Osteocyte (in vitro differentiated cells): ENCODE results near the gene CEBPA. TPM values are rescaled to one million over a fixed set of nuclear protein-coding genes. Genes with fewer than 3 reads are reported as not detected.
"Not testable (repeated sequence)": the region's sequence is repeated elsewhere in the genome, so short reads cannot be mapped to it uniquely, and the experiment has no call there.

Experiments used
- DNase-seq: peaks from one replicate; pipeline ENCODE4 v3.0.0; 2021; ENCODE audit warnings: mixed read lengths; ENCODE audit not compliant: unreplicated experiment; ENCODE audit errors: extremely low spot score
- H3K27ac Mint-ChIP-seq: one replicate; pipeline ENCODE4 v1.8.0; 2021; ENCODE audit warnings: mild to moderate bottlenecking, mixed read lengths; ENCODE audit not compliant: unreplicated experiment
- H3K27me3 Mint-ChIP-seq: one replicate; pipeline ENCODE4 v1.8.0; 2021; ENCODE audit warnings: mixed read lengths; ENCODE audit not compliant: unreplicated experiment
- H3K36me3 Mint-ChIP-seq: one replicate; pipeline ENCODE4 v1.8.0; 2021; ENCODE audit warnings: mixed read lengths; ENCODE audit not compliant: unreplicated experiment
- H3K4me1 Mint-ChIP-seq: one replicate; pipeline ENCODE4 v1.8.0; 2021; ENCODE audit warnings: mixed read lengths; ENCODE audit not compliant: unreplicated experiment
- H3K4me3 Mint-ChIP-seq: one replicate; pipeline ENCODE4 v1.8.0; 2021; ENCODE audit warnings: mild to moderate bottlenecking, moderate library complexity, mixed read lengths; ENCODE audit not compliant: unreplicated experiment
- H3K9me3 Mint-ChIP-seq: one replicate; pipeline ENCODE4 v1.8.0; 2021; ENCODE audit warnings: mixed read lengths; ENCODE audit not compliant: unreplicated experiment
- total RNA-seq: library from RNA; stranded (reverse); gene quantifications from 2 replicates; pipeline ENCODE4 v1.2.1, GENCODE V29; 2021
- TF ChIP-seq, protein P1 (sequence below): fragments of 200-600 bp; sonication (generic); IDR thresholded peaks from 2 replicates; pipeline ENCODE4 v1.5.0; 2021; ENCODE audit warnings: antibody characterized with exemption, mild to moderate bottlenecking, moderate library complexity

CEBPA gene
- total RNA-seq, 1 donor from 2014 or later = 0.86 TPM

DNA sequence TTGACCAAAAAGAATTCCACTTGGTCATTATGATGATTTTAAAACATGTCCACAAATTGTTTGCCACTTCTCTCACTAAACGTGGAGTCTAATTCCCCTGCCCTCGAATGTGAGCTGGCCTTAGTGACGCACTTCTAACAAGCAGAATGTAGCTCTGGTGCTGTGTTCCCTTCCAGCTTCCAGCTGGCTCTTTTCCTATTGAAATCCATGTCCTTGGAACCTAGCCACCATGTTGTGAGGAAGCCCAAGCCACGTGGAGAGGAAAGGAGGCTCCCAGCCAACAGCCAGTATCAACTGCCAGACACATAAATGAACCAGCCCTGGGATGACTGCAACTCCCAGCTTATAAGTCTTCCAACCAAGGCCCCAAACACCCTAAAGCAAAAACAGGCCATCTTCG lies 23.6 kb upstream of the CEBPA start:
- TF ChIP-seq, protein P1, sequence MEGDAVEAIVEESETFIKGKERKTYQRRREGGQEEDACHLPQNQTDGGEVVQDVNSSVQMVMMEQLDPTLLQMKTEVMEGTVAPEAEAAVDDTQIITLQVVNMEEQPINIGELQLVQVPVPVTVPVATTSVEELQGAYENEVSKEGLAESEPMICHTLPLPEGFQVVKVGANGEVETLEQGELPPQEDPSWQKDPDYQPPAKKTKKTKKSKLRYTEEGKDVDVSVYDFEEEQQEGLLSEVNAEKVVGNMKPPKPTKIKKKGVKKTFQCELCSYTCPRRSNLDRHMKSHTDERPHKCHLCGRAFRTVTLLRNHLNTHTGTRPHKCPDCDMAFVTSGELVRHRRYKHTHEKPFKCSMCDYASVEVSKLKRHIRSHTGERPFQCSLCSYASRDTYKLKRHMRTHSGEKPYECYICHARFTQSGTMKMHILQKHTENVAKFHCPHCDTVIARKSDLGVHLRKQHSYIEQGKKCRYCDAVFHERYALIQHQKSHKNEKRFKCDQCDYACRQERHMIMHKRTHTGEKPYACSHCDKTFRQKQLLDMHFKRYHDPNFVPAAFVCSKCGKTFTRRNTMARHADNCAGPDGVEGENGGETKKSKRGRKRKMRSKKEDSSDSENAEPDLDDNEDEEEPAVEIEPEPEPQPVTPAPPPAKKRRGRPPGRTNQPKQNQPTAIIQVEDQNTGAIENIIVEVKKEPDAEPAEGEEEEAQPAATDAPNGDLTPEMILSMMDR = no peak
- Mint-ChIP-seq H3K4me3 (no peak overlapping the region), H3K27me3 (peaks cover 12% of the 10 kb centered on the region), H3K36me3 (no peaks in the 10 kb centered on the region), H3K9me3 (peaks cover 5% of the 10 kb centered on the region), H3K4me1 (no peaks in the 10 kb centered on the region), H3K27ac (no peak overlapping the region)
- no peak for DNase-seq

GRCh38 chr19:33324628-33325027 lies 22.3 kb upstream of the CEBPA start:
- Mint-ChIP-seq H3K36me3 (no peaks in the 10 kb centered on the region), H3K9me3 (peaks cover 12% of the 10 kb centered on the region), H3K27ac (no peak overlapping the region), H3K4me3 (no peak overlapping the region), H3K27me3 (peaks cover 15% of the 10 kb centered on the region), H3K4me1 (no peaks in the 10 kb centered on the region)
- DNase-seq = no peak
- TF ChIP-seq, protein P1 = no peak

GRCh38 chr19:33323093-33323820 lies 20.9 kb upstream of the CEBPA start:
- H3K9me3 Mint-ChIP-seq = peaks cover 12% of the 10 kb centered on the region
- H3K27ac Mint-ChIP-seq = no peak overlapping the region
- TF ChIP-seq, protein P1 = no peak
- no peak overlapping the region for H3K4me3 Mint-ChIP-seq
- no peaks in the 10 kb centered on the region for H3K36me3 Mint-ChIP-seq
- peaks cover 16% of the 10 kb centered on the region for H3K27me3 Mint-ChIP-seq
- H3K4me1 Mint-ChIP-seq = no peaks in the 10 kb centered on the region
- no peak for DNase-seq

- DNase-seq = no peak
- no peaks in the 10 kb centered on the region for H3K4me1 Mint-ChIP-seq
- H3K9me3 Mint-ChIP-seq = peaks cover 12% of the 10 kb centered on the region
- no peaks in the 10 kb centered on the region for H3K36me3 Mint-ChIP-seq
- TF ChIP-seq, protein P1 = no peak
- peaks cover 23% of the 10 kb centered on the region for H3K27me3 Mint-ChIP-seq
- H3K4me3 Mint-ChIP-seq = no peak overlapping the region
- no peak overlapping the region for H3K27ac Mint-ChIP-seq
These were observed 18.3 kb upstream of the CEBPA start for GRCh38 chr19:33320636-33321035.

GRCh38 chr19:33317991-33318390 lies 15.7 kb upstream of the CEBPA start:
- not testable (repeated sequence) for H3K27ac Mint-ChIP-seq, H3K36me3 Mint-ChIP-seq, H3K4me1 Mint-ChIP-seq, H3K4me3 Mint-ChIP-seq, DNase-seq
- Mint-ChIP-seq H3K27me3 (peaks cover 21% of the 10 kb centered on the region), H3K9me3 (peaks cover 12% of the 10 kb centered on the region)
